OCI-LY1 (cell line): Measurements from ENCODE around the gene KCNC2.

ENCODE experiments used
- H2AFZ ChIP-seq: fragments of 200-600 bp; sonication (generic), shearing (Covaris generic); 2 replicates; pipeline ENCODE4 v1.6.0; 2014; ENCODE audit warnings: antibody characterized with exemption, mild to moderate bottlenecking, low read length
- H3F3A ChIP-seq: fragments of 200-600 bp; sonication (generic), shearing (Covaris generic); 2 replicates; pipeline ENCODE4 v1.6.0; 2014; ENCODE audit warnings: mild to moderate bottlenecking, antibody characterized with exemption, low read length, moderate library complexity; ENCODE audit not compliant: insufficient read depth
- H3K27ac ChIP-seq: fragments of 200-600 bp; sonication (generic); 2 replicates; pipeline ENCODE4 v1.5.1; 2014; ENCODE audit warnings: low read length, mixed run types, mild to moderate bottlenecking, low read depth; ENCODE audit not compliant: poor library complexity, severe bottlenecking
- H3K27me3 ChIP-seq: fragments of 200-600 bp; sonication (generic); 2 replicates; pipeline ENCODE4 v1.6.0; 2014; ENCODE audit warnings: antibody characterized with exemption, mild to moderate bottlenecking, low read length, moderate library complexity; ENCODE audit not compliant: insufficient read depth
- H3K36me3 ChIP-seq: fragments of 200-600 bp; sonication (generic); 2 replicates; pipeline ENCODE4 v1.6.1; 2014; ENCODE audit warnings: mild to moderate bottlenecking, antibody characterized with exemption, low read length, moderate library complexity, mixed read lengths; ENCODE audit not compliant: insufficient read depth
- H3K4me1 ChIP-seq: fragments of 200-600 bp; sonication (generic); 2 replicates; pipeline ENCODE4 v1.5.1; 2014; ENCODE audit warnings: mild to moderate bottlenecking, low read length, moderate library complexity; ENCODE audit not compliant: insufficient read depth, severe bottlenecking
- H3K4me2 ChIP-seq: fragments of 200-600 bp; sonication (generic), shearing (Covaris generic); 2 replicates; pipeline ENCODE4 v1.6.1; 2014; ENCODE audit warnings: low read length
- H3K4me3 ChIP-seq: fragments of 200-600 bp; sonication (generic); 2 replicates; pipeline ENCODE4 v1.5.1; 2014; ENCODE audit warnings: low read length, low read depth, mild to moderate bottlenecking, mixed read lengths; ENCODE audit not compliant: poor library complexity, severe bottlenecking
- H3K79me2 ChIP-seq: fragments of 200-600 bp; shearing (Covaris generic); 2 replicates; pipeline ENCODE4 v1.6.1; 2016; ENCODE audit warnings: mixed run types, low read length, mixed read lengths; ENCODE audit not compliant: insufficient read depth
- H3K9ac ChIP-seq: fragments of 200-600 bp; sonication (generic), shearing (Covaris generic); 2 replicates; pipeline ENCODE4 v1.6.1; 2014; ENCODE audit warnings: mild to moderate bottlenecking, low read length, mixed read lengths
- H3K9me2 ChIP-seq: fragments of 200-600 bp; sonication (generic), shearing (Covaris generic); 2 replicates; pipeline ENCODE4 v1.6.1; 2014; ENCODE audit warnings: low read depth, mild to moderate bottlenecking, low read length, mixed read lengths
- H3K9me3 ChIP-seq: fragments of 200-600 bp; shearing (Covaris generic); 2 replicates; pipeline ENCODE4 v1.6.1; 2014; ENCODE audit warnings: low read length, mixed read lengths
- H4K20me1 ChIP-seq: fragments of 200-600 bp; sonication (generic), shearing (Covaris generic); 2 replicates; pipeline ENCODE4 v1.6.0; 2016; ENCODE audit warnings: mild to moderate bottlenecking, low read length; ENCODE audit not compliant: insufficient read depth
- CTCF ChIP-seq: fragments of 200-600 bp; sonication (generic), shearing (Covaris generic); IDR thresholded peaks from 2 replicates; pipeline ENCODE4 v1.5.1; 2017; ENCODE audit warnings: mild to moderate bottlenecking, antibody characterized with exemption, low read length, moderate library complexity, mixed read lengths
- EZH2 ChIP-seq: fragments of 200-600 bp; sonication (generic), shearing (Covaris generic); IDR thresholded peaks from 2 replicates; pipeline ENCODE4 v1.8.0; 2017; ENCODE audit warnings: borderline replicate concordance, mixed run types, mild to moderate bottlenecking, antibody characterized with exemption, low read length, moderate library complexity, mixed read lengths

The KCNC2 gene

GRCh38 chr12:75154388-75154787 lies 55.3 kb downstream of the KCNC2 start:
- Histone ChIP-seq H3K36me3 (no peaks in the 10 kb centered on the region), H3K27ac (no peak overlapping the region), H3K9ac (no peak overlapping the region), H3K79me2 (no peaks in the 10 kb centered on the region), H3K9me2 (no peaks in the 10 kb centered on the region), H3K4me2 (no peak overlapping the region), H3K4me3 (no peak overlapping the region), H3K27me3 (no peaks in the 10 kb centered on the region), H3K4me1 (no peaks in the 10 kb centered on the region), H3F3A (no peaks in the 10 kb centered on the region), H2AFZ (no peak overlapping the region), H3K9me3 (no peaks in the 10 kb centered on the region), H4K20me1 (no peaks in the 10 kb centered on the region)
- no peak for TF ChIP-seq CTCF
- no peak for TF ChIP-seq EZH2

- H3K9ac ChIP-seq, result no peak overlapping the region
- no peak overlapping the region for H3K4me3 ChIP-seq
- H3K79me2 ChIP-seq, result no peaks in the 10 kb centered on the region
- H3K4me2 ChIP-seq, result no peak overlapping the region
- no peaks in the 10 kb centered on the region for H3K4me1 ChIP-seq
- H3K9me2 ChIP-seq, result no peaks in the 10 kb centered on the region
- H4K20me1 ChIP-seq, result no peaks in the 10 kb centered on the region
- H3K27ac ChIP-seq, result no peak overlapping the region
- H3K27me3 ChIP-seq, result no peaks in the 10 kb centered on the region
- TF ChIP-seq CTCF (no peak), EZH2 (no peak)
- no peaks in the 10 kb centered on the region for H3K36me3 ChIP-seq
- H3K9me3 ChIP-seq, result no peaks in the 10 kb centered on the region
- H3F3A ChIP-seq, result no peaks in the 10 kb centered on the region
- no peak overlapping the region for H2AFZ ChIP-seq
Observed at GRCh38 chr12:75139196-75139595, 70.4 kb downstream of the KCNC2 start.

GRCh38 chr12:75137896-75138295 lies 71.7 kb downstream of the KCNC2 start:
- Histone ChIP-seq H3K4me1 (no peaks in the 10 kb centered on the region), H3K27me3 (no peaks in the 10 kb centered on the region), H3K9me2 (no peaks in the 10 kb centered on the region), H3K79me2 (no peaks in the 10 kb centered on the region), H3K36me3 (no peaks in the 10 kb centered on the region), H3K4me2 (no peak overlapping the region), H3K27ac (no peak overlapping the region), H3K9me3 (no peaks in the 10 kb centered on the region), H2AFZ (no peak overlapping the region), H3F3A (no peaks in the 10 kb centered on the region), H4K20me1 (no peaks in the 10 kb centered on the region), H3K4me3 (no peak overlapping the region), H3K9ac (no peak overlapping the region)
- TF ChIP-seq CTCF (no peak), EZH2 (no peak)
